Measurements from ENCODE around the gene ATG16L2. TPM values are rescaled to one million over a fixed set of nuclear protein-coding genes. Genes with fewer than 3 reads are reported as not detected.

The ATG16L2 gene
- total RNA-seq, 1 experiment from 2014 or later = 16.2 TPM

DNA sequence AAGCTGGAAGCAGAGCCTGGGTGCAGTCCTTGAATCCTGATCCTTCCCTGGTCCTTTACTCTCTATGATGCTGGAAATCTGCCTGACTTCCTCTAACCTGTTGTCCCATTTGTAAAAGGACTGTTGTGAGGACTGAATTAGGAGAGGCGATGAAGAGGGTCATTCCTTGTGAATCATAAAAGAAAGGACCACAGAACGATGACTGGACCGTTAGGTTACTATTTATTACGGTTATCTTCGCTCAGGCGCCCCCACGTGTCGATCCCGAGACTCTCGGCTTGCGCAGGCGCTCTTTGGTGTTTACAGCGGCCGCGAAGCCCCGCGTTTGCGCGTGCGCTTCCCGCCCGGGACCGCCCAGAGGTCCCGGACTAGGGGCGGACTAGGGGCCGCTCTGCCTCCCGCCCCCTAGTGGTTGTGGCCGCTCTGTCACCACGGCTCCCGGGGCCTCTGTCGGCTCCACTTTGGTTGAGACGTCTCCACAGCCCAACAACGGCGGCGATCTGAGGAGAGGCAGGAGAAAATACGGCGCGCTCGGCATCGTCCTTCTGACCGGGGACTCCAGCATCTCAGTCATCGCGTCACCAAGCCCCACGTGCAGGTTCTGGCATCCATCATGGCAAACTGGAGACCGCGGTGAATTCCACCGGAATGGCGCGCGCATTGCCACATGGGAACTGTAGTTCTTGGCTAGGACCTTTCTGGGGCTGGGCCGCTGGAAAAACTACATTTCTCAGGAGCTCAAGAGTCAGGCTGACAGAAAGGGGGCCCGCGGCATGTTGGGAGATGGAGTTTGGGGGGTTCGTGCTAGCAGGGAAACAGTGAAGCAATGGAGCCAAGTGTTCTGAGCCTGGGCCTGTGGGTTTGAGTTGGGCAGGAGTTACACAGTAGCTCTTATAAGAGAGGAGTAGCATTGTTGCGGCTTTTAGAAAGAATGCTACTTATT lies 20.5 kb upstream of the ATG16L2 start, which contains the start of gene STARD10:
STARD10 (minus strand) TSS at position 623 of the 943 bp plus-strand sequence. CDS start 12,866 bp downstream, outside the sequence.
- peak within 1 kb of the TSS; percentile 91 for H2AFZ ChIP-seq (ENCODE audit: low read length)
- peak within 1 kb of the TSS; percentile 77 for H3K9ac ChIP-seq (ENCODE audit: low read length)
- peaks cover 27% of the 10 kb centered on the region for H3K4me1 ChIP-seq (ENCODE audit: insufficient read depth, low read length)
- peak within 1 kb of the TSS; percentile 77 for H3K4me3 ChIP-seq (ENCODE audit: low read length)
- no peaks in the 10 kb centered on the region for H3K36me3 ChIP-seq (ENCODE audit: low read depth, low read length)
- peak; percentile 95 for ATAC-seq
- TSS peak; percentile 88 for BruUV-seq (replicated peaks)
- intact Hi-C loops (cut with micrococcal nuclease) = loop anchor here (1.0 kb wide), 3 partner anchors 21 to 68 kb away; partner anchors contain the start of genes ARAP1 and ATG16L2
- no peaks in the 10 kb centered on the region for H3K27me3 ChIP-seq (ENCODE audit: low read length)
- H4K20me1 ChIP-seq (ENCODE audit: low read length) = no peaks in the 10 kb centered on the region
- H3K79me2 ChIP-seq (ENCODE audit: low read length) = no peaks in the 10 kb centered on the region
- DNase-seq = peak; percentile 99
- peak within 1 kb of the TSS; percentile 82 for H3K4me2 ChIP-seq (ENCODE audit: low read length)
- H3K27ac ChIP-seq (ENCODE audit: low read length) = peak within 1 kb of the TSS; percentile 40
- H3K9me2 ChIP-seq (replicated peaks; ENCODE audit: low read length) = no peaks in the 10 kb centered on the region
- ChIA-PET POLR2A (ENCODE audit: unreplicated experiment) (no interaction called here), CTCF (interaction anchor here (0.6 to 2.6 kb wide), 5 partner anchors 20 to 514 kb away, joined by 3 to 21 read pairs (median 3); no protein-coding TSS in a partner anchor)
- TF ChIP-seq EZH2 (IDR thresholded peaks at IDR 0.05; ENCODE audit: low read length, unreplicated experiment) = no peak
- peak; percentile 99 for TF ChIP-seq CTCF (conservative IDR thresholded peaks at IDR 0.05; ENCODE audit: low read depth, low read length)
- no peak for TF ChIP-seq EZH2phosphoT487 (IDR thresholded peaks at IDR 0.05; ENCODE audit: borderline replicate concordance, low read length)
- no peaks in the 10 kb centered on the region for H3F3A ChIP-seq (ENCODE audit: low read length, unreplicated experiment)
- no peaks in the 10 kb centered on the region for H3K9me3 ChIP-seq (ENCODE audit: low read length)

GRCh38 chr11:72798361-72798760 lies 15.8 kb upstream of the ATG16L2 start:
- Histone ChIP-seq H4K20me1 (ENCODE audit: low read length) (no peaks in the 10 kb centered on the region), H3K4me3 (ENCODE audit: low read length) (no peak overlapping the region), H3K9me2 (replicated peaks; ENCODE audit: low read length) (no peaks in the 10 kb centered on the region), H3K36me3 (ENCODE audit: low read depth, low read length) (no peaks in the 10 kb centered on the region), H3K27me3 (ENCODE audit: low read length) (no peaks in the 10 kb centered on the region), H3K4me2 (ENCODE audit: low read length) (no peak overlapping the region), H3K4me1 (ENCODE audit: insufficient read depth, low read length) (peaks cover 8% of the 10 kb centered on the region), H3F3A (ENCODE audit: low read length, unreplicated experiment) (no peaks in the 10 kb centered on the region), H3K9me3 (ENCODE audit: low read length) (no peaks in the 10 kb centered on the region), H3K79me2 (ENCODE audit: low read length) (no peaks in the 10 kb centered on the region), H3K27ac (ENCODE audit: low read length) (no peak overlapping the region), H2AFZ (ENCODE audit: low read length) (no peak overlapping the region), H3K9ac (ENCODE audit: low read length) (no peak overlapping the region)
- TF ChIP-seq CTCF (conservative IDR thresholded peaks at IDR 0.05; ENCODE audit: low read depth, low read length) = no peak
- no peak for TF ChIP-seq EZH2phosphoT487 (IDR thresholded peaks at IDR 0.05; ENCODE audit: borderline replicate concordance, low read length)
- TF ChIP-seq EZH2 (IDR thresholded peaks at IDR 0.05; ENCODE audit: low read length, unreplicated experiment) = no peak
- intact Hi-C loops (cut with micrococcal nuclease) = no loop called here
- ChIA-PET CTCF (no interaction called here), POLR2A (ENCODE audit: unreplicated experiment) (no interaction called here)
- DNase-seq (no peak), ATAC-seq (no peak)
- no TSS peak for BruUV-seq (replicated peaks)
